HL-60 (cell line): ENCODE data around the gene BMAL1.
A peak's percentile ranks its signal among the peaks of the same experiment; 100 is the strongest.

Experiments used
- DNase-seq, 2 experiments: peaks; one replicate each; pipeline ENCODE4 v3.0.0-alpha.2; 2010 to 2020; ENCODE audit warnings: low read depth in 1 of 2, low spot score in 1 of 2
- H3K27ac ChIP-seq: fragments of 250-450 bp; sonication (Bioruptor Pico); replicated peaks from 2 replicates; pipeline ENCODE4 v1.5.1; 2020; ENCODE audit warnings: mild to moderate bottlenecking, moderate library complexity
- H3K27me3 ChIP-seq: fragments of 250-450 bp; sonication (Bioruptor Pico); 2 replicates; pipeline ENCODE4 v1.5.1; 2021; ENCODE audit warnings: mild to moderate bottlenecking, moderate library complexity; ENCODE audit not compliant: insufficient read depth, poor library complexity, severe bottlenecking
- H3K4me3 ChIP-seq: replicated peaks from 2 replicates; pipeline ENCODE4 v1.5.1; 2011; ENCODE audit warnings: mild to moderate bottlenecking, control low read depth, low read length; ENCODE audit not compliant: insufficient read depth
- CTCF ChIP-seq: IDR thresholded peaks from one replicate; pipeline ENCODE4 v1.5.1; 2011; ENCODE audit warnings: low read length, control low read depth, inconsistent platforms; ENCODE audit not compliant: insufficient read depth
- GABPA ChIP-seq: IDR thresholded peaks from 2 replicates; pipeline ENCODE4 v1.6.1; 2012; ENCODE audit warnings: low read depth
- POLR2AphosphoS5 ChIP-seq: IDR thresholded peaks from 2 replicates; pipeline ENCODE4 v1.6.1; 2012; ENCODE audit warnings: low read depth
- REST ChIP-seq: IDR thresholded peaks from 2 replicates; pipeline ENCODE4 v1.6.1; 2012; ENCODE audit warnings: low read depth; ENCODE audit not compliant: insufficient replicate concordance
- SPI1 ChIP-seq: IDR thresholded peaks from 2 replicates; pipeline ENCODE4 v1.6.1; 2012; ENCODE audit warnings: low read depth, mild to moderate bottlenecking, borderline replicate concordance

Gene BMAL1

GRCh38 chr11:13382751-13383150 lies 105.2 kb downstream of the BMAL1 start:
- no peak for DNase-seq
- TF ChIP-seq REST = no peak
- TF ChIP-seq POLR2AphosphoS5 = no peak
- TF ChIP-seq GABPA = no peak
- no peak for TF ChIP-seq SPI1
- TF ChIP-seq CTCF = no peak
- Histone ChIP-seq H3K4me3 (no peak overlapping the region), H3K27ac (no peak overlapping the region), H3K27me3 (no peaks in the 10 kb centered on the region)

- H3K27ac ChIP-seq = no peak overlapping the region
- no peak overlapping the region for H3K4me3 ChIP-seq
- H3K27me3 ChIP-seq = no peaks in the 10 kb centered on the region
- peak in 1 of 2 experiments; percentile 20 for DNase-seq
- TF ChIP-seq POLR2AphosphoS5 (no peak), CTCF (peak; percentile 68)
Measured at GRCh38 chr11:13384908-13385640, 107.5 kb downstream of the BMAL1 start.

GRCh38 chr11:13386567-13386966 lies 109.0 kb downstream of the BMAL1 start:
- TF ChIP-seq REST (no peak), POLR2AphosphoS5 (no peak), SPI1 (no peak), GABPA (no peak), CTCF (no peak)
- H3K27ac ChIP-seq = no peak overlapping the region
- no peaks in the 10 kb centered on the region for H3K27me3 ChIP-seq
- no peak overlapping the region for H3K4me3 ChIP-seq
- DNase-seq = no peak

GRCh38 chr11:13388741-13389140 lies 111.2 kb downstream of the BMAL1 start:
- no peak overlapping the region for H3K4me3 ChIP-seq
- no peaks in the 10 kb centered on the region for H3K27me3 ChIP-seq
- no peak for TF ChIP-seq CTCF
- TF ChIP-seq GABPA = no peak
- TF ChIP-seq SPI1 = no peak
- TF ChIP-seq REST = no peak
- TF ChIP-seq POLR2AphosphoS5 = no peak
- DNase-seq = no peak
- H3K27ac ChIP-seq = no peak overlapping the region
